CD4-positive, alpha-beta T cell treated with Interferon gamma for 1 hour (primary cell): ENCODE measurements around the gene THRSP.
A peak's percentile ranks its signal among the peaks of the same experiment; 100 is the strongest.
"Not testable (repeated sequence)": the region's sequence is repeated elsewhere in the genome, so short reads cannot be mapped to it uniquely, and the experiment has no call there.

Experiments
- DNase-seq: peaks from one replicate; pipeline ENCODE4 v3.0.0-alpha.2; 2020

THRSP gene

DNA sequence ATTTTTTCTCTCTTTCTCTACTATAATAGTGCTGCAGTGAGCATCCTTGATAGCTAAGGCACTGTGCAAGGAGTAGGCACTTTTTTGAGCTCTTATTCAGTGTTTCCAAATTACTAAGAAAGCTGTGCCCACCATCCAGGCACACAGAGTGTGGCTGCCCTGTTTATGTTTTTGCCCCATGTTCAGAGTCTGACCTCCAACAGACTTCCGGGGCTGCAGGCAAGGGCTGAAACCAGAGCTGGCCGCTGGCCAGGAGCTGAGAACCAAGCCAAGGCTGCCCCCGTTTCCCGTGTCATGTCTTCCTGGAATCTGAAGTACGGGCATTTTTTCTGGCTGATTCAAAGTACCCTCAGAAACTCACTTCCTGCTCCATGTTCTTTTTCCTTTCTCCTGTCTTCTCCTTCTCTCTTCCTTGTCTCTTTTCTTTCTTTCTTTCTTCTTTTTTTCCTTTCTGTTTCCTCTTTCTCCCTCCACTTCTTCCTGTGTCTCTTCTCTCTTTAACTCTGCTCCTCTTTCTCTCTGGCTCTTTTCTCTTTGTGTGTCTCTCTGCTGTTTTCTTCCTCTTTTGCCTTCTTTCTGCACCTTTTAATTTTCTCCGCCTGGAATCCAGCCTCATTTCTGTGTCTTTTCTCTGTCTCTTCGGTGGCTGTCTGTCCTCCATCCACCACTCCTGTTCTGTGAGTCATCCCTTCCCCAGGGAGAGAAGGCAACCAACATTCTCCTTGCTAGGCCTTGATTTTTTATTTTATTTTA is 23.6 kb upstream of the THRSP start:
- DNase-seq = no peak

GRCh38 chr11:78040691-78041379 is 22.8 kb upstream of the THRSP start:
- DNase-seq = no peak

DNA sequence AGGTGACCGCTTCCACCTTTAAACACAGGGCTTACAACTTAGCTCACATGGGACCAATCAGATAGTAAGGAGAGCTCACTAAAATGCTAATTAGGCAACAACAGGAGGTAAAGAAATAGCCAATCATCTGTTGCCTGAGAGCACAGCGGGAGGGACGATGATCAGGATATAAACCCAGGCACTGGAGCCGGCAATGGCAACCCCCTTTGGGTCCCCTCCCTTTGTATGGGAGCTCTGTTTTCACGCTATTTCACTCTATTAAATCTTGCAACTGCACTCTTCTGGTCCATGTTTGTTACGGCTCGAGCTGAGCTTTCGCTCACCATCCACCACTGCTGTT is 22.3 kb upstream of the THRSP start:
- DNase-seq = not testable (repeated sequence)

DNA sequence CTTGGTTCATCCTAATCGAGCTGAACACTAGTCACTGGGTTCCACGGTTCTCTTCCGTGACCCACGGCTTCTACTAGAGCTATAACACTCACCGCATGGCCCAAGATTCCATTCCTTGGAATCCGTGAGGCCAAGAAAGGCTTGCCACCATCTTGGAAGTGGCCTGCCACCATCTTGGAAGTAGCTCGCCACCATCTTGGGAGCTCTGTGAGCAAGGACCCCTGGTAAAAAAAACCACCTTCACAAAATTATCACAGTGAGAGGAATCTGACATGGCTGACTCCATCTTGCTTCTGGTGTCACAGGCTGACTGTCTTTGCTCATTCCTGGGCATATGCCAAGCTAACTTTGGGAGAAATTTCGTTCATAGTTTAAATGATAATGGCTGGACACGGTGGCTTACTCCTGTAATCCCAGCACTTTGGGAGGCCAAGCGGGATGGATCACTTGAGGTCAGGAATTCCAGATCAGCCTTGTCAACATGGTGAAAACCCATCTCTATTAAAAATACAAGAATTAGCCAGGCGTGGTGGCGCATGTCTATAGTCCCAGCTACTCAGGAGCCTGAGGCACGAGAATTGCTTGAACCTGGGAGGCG is 21.7 kb upstream of the THRSP start:
- DNase-seq = no peak

DNA sequence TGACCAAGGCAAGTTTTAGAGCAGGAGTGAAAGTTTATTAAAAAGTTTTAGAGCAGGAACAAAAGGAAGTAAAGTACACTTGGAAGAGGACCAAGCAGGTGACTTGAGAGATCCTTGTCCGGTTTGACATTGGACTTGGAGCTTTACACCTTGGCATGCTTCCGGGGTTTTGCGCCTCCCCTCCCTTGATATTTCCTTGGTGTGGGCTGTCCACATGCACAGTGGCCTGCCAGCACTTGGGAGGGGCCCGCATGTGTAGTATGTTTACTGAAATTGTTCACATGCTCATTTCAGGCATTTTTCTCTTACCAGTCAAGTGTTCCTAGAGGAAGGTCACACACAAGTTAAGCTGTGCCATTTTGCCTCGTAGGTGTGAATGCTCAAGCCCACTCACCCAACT is 19.0 kb upstream of the THRSP start:
- DNase-seq = no peak

GRCh38 chr11:78045851-78046485 is 17.7 kb upstream of the THRSP start:
- DNase-seq = peak; percentile 59

DNA sequence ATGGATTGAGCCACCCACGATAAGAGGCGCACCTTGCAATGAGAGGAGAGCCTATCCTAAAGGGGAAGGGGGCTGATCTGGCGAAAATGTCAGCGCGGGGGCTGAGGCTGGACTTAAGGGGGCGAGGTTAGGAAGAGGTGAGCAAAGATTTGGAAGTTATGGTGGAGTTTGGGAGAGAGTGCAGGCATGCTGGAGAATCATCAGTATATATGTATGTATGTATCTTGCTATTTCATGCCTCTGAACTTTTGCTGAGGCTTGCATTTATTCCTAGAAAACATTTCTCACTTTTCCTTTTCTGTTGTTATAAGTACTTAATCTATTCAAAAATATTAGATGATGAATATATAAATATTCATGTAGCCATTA is 17.2 kb upstream of the THRSP start:
- DNase-seq = no peak

DNA sequence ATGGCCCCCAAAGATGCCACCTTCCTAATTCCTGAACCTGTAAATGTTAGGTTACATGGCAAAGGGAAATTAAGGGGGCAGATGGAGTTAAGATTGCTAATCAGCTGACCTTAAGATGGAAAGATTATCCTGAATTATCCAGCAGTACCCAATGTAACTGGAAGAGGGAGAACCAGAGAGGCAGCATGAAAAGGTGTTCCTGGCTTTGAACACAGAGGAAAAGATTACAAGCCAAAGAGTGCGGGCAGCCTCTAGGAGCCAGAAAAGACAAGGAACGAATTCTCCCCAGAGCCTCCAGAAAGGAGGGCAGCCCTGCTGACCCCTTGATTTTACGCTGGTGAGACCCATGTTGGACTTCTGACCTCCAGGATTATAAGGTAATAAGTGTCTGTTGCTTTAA is 15.1 kb upstream of the THRSP start:
- DNase-seq = no peak

DNA sequence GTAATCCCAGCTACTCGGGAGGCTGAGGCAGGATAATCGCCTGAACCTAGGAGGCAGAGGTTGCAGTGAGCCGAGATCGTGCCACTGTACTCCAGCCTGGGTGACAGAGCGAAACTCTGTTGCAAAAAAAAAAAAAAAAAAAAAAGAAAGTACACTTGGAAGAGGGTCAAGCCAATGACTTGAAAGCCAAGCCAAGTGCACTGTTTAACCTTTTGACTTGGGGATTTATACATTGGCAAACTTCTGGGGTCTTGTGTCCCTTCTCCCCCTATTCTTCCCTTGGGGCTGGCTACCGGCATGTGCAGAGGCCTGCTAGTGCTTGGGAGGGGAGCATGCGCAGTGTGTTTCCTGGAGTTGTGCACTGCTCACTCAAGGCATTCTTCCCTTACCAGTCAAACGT is 14.3 kb upstream of the THRSP start:
- DNase-seq = no peak

- no peak for DNase-seq
These were observed 12.5 kb upstream of the THRSP start for GRCh38 chr11:78050964-78051831.

GRCh38 chr11:78054971-78055370 is 8.7 kb upstream of the THRSP start:
- DNase-seq = no peak

DNA sequence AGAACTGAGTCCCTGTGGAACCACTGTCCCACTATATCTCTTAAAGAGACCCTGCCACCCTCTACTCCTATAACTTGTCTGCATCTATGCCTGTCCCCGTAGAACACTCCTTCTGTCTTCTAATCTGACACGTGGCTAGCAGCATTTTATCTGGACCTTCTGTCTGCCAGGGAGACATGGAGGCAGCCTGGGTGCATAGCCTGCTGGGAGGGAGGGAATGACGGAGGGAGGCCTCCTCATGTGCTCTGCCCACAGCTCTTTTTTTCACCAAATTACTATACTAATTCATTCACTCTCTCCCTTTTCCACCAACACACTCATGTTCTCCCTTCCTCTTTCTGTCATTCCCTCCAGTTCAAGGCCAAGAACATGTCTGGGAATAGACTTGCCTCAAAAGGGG is 7.6 kb upstream of the THRSP start:
- no peak for DNase-seq

DNA sequence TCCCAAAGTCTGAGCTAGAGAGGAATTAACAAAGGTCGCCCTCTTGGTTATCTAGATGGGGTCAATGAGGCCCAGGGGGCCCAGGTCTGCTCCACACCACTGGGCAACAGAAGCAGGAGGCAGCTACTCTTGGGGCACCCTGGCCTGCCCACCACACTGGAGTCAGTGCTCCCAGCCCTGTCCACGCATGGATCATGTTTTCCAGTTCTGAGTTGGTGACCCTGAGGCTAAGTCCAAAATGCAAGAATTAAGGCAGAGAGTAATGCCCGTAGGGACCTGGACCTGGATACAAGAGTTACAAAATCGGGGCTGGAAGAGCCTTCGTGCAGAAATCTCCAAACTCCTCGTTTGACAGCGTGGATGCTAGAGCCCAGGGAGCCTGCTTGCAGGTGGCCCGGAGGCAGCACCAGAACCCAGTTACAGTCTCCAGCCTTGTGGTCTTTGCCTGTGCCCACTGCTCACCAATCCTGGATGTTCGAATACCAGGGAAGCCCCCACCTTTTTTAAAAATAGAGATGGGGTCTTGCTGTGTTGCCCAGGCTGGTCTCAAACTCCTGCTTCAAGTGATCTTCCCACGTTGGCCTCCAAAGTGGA is 6.1 kb upstream of the THRSP start:
- DNase-seq = no peak

DNA sequence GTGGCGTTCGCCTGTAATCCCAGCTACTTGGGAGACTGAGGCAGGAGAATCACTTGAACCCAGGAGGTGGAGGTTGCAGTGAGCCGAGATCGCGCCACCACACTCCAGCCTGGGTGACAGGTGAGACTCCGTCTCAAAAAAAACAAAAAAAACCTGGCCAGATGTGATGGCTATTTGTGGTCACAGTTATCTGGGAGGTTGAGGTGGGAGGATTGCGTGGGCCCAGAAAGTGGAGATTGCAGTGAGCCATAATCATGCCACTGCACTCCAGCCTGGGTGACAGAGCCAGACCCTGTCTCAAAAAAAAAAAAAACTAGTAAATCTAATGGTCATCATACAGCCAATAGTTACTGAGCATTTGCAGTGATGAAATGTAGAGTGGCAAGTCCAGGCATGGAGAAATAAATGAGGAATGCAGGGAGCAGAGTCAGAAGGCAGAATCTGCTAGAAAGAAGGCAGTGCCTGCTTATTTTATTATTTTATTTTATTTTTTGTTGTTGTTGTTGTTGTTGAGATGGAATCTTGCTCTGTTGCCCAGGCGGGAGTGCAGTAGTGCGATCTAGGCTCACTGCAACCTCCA is 3.8 kb upstream of the THRSP start:
- DNase-seq = not testable (repeated sequence)

DNA sequence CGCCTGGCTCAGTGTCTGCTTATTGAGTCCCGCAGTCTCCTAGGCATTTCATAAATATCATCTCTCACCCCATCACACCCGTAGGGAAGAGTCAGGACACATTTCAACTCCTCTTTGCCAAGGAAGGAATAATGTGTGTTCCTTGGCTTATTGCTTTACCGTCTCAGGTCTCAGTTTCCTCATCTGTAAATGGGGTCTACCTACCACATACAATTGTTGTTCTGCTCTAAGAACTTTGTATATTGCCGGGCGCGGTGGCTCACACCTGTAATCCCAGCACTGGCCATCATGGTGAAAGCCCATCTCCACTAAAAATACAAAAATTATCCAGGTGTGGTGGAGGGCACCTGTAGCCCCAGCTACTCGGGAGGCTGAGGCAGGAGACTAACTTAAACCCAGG is 3.1 kb upstream of the THRSP start:
- no peak for DNase-seq

- DNase-seq = no peak
These were observed 2.4 kb upstream of the THRSP start for GRCh38 chr11:78061088-78061920.

DNA sequence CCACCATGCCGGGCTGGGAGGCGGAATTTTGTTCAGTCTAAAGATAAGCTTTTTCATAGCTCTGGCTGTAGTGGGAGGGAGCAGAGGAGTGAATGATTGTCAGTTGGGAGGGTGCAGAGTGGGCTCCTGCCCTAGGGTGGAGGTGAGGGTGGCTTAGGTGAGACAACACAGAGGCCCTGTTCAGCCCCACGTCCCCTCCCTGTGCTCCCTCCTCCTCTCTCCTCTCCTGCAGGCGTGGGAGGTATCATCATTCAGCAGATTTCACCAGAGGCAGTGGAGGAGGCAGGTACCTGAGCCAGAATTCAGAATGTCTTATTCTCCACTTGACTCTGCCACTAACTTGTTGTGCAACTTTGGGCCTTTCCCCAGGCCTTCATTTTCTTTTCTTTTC is 1.7 kb upstream of the THRSP start:
- no peak for DNase-seq

DNA sequence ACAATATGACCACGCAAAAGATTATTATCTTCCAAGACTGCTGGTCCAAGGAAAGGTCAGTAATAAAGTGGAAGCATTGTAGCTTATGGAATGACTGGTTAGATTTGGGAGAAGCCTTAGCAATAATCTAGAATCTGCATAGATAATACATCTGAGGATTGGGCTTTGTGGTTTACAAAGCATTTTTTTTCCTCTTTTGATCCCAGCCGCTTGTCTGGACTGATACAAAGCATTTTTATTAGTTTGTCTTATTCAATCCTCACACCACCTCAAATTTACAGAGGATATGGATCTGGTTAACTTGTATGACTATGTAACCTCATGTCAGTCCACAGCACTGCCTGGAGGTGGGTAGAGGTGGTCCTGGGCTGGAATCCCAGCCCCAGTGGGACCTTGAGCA is 990 bp upstream of the THRSP start:
- no peak for DNase-seq

- DNase-seq = no peak
These were observed 1.5 kb downstream of the THRSP start for GRCh38 chr11:78065203-78065602.

- no peak for DNase-seq
These were observed 2.8 kb downstream of the THRSP start for GRCh38 chr11:78066471-78066870.

- no peak for DNase-seq
These were observed 4.0 kb downstream of the THRSP start for GRCh38 chr11:78067704-78068103.
